Stimulated activated naive CD8-positive, alpha-beta T cell treated with anti-CD3 and anti-CD28 coated beads, Interleukin-15, Interleukin-2, amounts not matched to agents 100 ng/mL and 50 ng/mL, for 24 hours (primary cell): ENCODE results near the gene UNC45A.
"Not testable (repeated sequence)": the region's sequence is repeated elsewhere in the genome, so short reads cannot be mapped to it uniquely, and the experiment has no call there.

Source experiments
- H3K27ac Mint-ChIP-seq: one replicate; pipeline ENCODE4 v1.8.0; 2021; ENCODE audit warnings: mild to moderate bottlenecking, mixed read lengths
- H3K27me3 Mint-ChIP-seq: one replicate; pipeline ENCODE4 v1.8.0; 2021; ENCODE audit warnings: mixed read lengths
- H3K36me3 Mint-ChIP-seq: one replicate; pipeline ENCODE4 v1.8.0; 2021; ENCODE audit warnings: low read depth, mixed read lengths
- H3K4me1 Mint-ChIP-seq: one replicate; pipeline ENCODE4 v1.8.0; 2021; ENCODE audit warnings: low read depth, mixed read lengths
- H3K4me3 Mint-ChIP-seq: one replicate; pipeline ENCODE4 v1.8.0; 2021; ENCODE audit warnings: mild to moderate bottlenecking, mixed read lengths
- H3K9me3 Mint-ChIP-seq: one replicate; pipeline ENCODE4 v1.8.0; 2021; ENCODE audit warnings: mixed read lengths

Gene UNC45A

GRCh38 chr15:90922712-90923322, 12.3 kb upstream of the UNC45A start:
- H3K4me3 Mint-ChIP-seq, H3K9me3 Mint-ChIP-seq, H3K27ac Mint-ChIP-seq, H3K27me3 Mint-ChIP-seq: not testable (repeated sequence)
- H3K36me3 Mint-ChIP-seq: peaks cover 37% of the 10 kb centered on the region
- H3K4me1 Mint-ChIP-seq: peaks cover 16% of the 10 kb centered on the region

GRCh38 chr15:90924375-90924774, 10.7 kb upstream of the UNC45A start:
- no peaks in the 10 kb centered on the region for H3K27me3 Mint-ChIP-seq
- H3K36me3 Mint-ChIP-seq: peaks cover 24% of the 10 kb centered on the region
- no peaks in the 10 kb centered on the region for H3K9me3 Mint-ChIP-seq
- H3K4me1 Mint-ChIP-seq: peaks cover 23% of the 10 kb centered on the region
- H3K27ac Mint-ChIP-seq: no peak overlapping the region
- H3K4me3 Mint-ChIP-seq: no peak overlapping the region

GRCh38 chr15:90926766-90927165, 8.3 kb upstream of the UNC45A start:
- not testable (repeated sequence) for H3K9me3 Mint-ChIP-seq, H3K27ac Mint-ChIP-seq, H3K4me3 Mint-ChIP-seq, H3K27me3 Mint-ChIP-seq, H3K36me3 Mint-ChIP-seq
- peaks cover 42% of the 10 kb centered on the region for H3K4me1 Mint-ChIP-seq

- not testable (repeated sequence) for H3K27ac Mint-ChIP-seq, H3K36me3 Mint-ChIP-seq, H3K27me3 Mint-ChIP-seq, H3K9me3 Mint-ChIP-seq
- Mint-ChIP-seq H3K4me1 (peaks cover 44% of the 10 kb centered on the region), H3K4me3 (peak overlapping the region; percentile 62)
Observed at GRCh38 chr15:90928106-90928505, 7.0 kb upstream of the UNC45A start.

- H3K36me3 Mint-ChIP-seq: peaks cover 4% of the 10 kb centered on the region
- peak overlapping the region; percentile 99 for H3K4me3 Mint-ChIP-seq
- no peaks in the 10 kb centered on the region for H3K9me3 Mint-ChIP-seq
- no peaks in the 10 kb centered on the region for H3K27me3 Mint-ChIP-seq
- peaks cover 42% of the 10 kb centered on the region for H3K4me1 Mint-ChIP-seq
- peak overlapping the region; percentile 99 for H3K27ac Mint-ChIP-seq
Observed at GRCh38 chr15:90929246-90930019, 5.7 kb upstream of the UNC45A start.

DNA sequence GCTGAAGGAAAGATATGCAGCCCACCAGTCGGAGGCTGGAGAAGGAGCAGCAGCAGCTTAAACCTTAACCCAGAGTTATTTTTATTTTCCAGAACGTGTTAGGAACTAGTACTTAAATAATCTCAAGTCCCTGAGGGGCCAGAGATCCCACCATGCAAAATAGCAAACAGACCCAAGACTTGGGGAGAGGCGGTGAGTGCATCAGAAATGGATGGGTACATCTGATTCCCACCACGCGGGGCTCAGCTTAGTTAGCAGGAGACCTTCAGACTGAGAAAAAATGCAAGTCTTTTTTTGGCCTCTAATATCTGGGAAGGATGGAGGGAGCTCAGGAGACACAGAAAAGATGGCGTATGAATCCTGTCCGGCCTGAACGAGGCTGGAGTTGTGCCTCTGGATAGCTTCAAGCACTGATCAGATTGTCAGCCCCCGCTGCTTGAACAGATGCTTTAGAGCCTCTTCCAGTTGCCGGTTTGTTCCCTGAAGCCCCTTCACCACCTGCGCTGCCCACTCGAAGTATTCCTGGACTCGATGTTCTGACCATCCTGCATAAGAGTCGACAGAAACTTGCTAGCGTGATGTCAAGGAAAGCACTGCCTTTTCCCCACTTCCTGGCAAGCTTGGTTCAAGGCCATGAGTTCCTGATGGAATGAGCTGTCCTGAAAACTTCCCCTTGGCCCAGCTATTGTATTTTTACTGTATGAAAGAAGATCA, 4.1 kb upstream of the UNC45A start:
- no peaks in the 10 kb centered on the region for H3K9me3 Mint-ChIP-seq
- H3K4me1 Mint-ChIP-seq: peaks cover 46% of the 10 kb centered on the region
- peaks cover 4% of the 10 kb centered on the region for H3K36me3 Mint-ChIP-seq
- peak overlapping the region; percentile 99 for H3K4me3 Mint-ChIP-seq
- H3K27me3 Mint-ChIP-seq: no peaks in the 10 kb centered on the region
- peak overlapping the region; percentile 99 for H3K27ac Mint-ChIP-seq

DNA sequence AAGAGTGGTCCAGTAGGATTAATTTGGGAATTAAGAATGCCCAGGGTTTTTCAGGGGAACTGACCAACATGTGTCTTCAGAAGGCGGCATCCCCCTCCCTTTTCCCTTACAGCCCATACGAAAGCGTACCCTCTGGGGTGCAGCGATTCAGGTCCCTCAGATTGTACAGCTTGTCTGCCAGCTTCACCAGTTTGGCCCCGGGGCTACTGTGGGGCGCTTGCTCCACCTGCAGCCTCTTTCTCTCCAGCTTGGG, 3.6 kb upstream of the UNC45A start:
- peak overlapping the region; percentile 99 for H3K4me3 Mint-ChIP-seq
- H3K4me1 Mint-ChIP-seq: peaks cover 51% of the 10 kb centered on the region
- H3K36me3 Mint-ChIP-seq: peaks cover 8% of the 10 kb centered on the region
- H3K27ac Mint-ChIP-seq: peak overlapping the region; percentile 99
- no peaks in the 10 kb centered on the region for H3K9me3 Mint-ChIP-seq
- H3K27me3 Mint-ChIP-seq: no peaks in the 10 kb centered on the region

GRCh38 chr15:90931828-90932659, 3.0 kb upstream of the UNC45A start, which contains the start of gene HDDC3:
TSS of gene HDDC3 (minus strand) at chr15:90932549. CDS start at chr15:90932540, 9 bp downstream.
- Mint-ChIP-seq H3K4me3 (peak within 1 kb of the TSS; percentile 99), H3K4me1 (peaks cover 56% of the 10 kb centered on the region), H3K27ac (peak within 1 kb of the TSS; percentile 99), H3K9me3 (no peaks in the 10 kb centered on the region), H3K36me3 (peaks cover 14% of the 10 kb centered on the region), H3K27me3 (no peaks in the 10 kb centered on the region)

DNA sequence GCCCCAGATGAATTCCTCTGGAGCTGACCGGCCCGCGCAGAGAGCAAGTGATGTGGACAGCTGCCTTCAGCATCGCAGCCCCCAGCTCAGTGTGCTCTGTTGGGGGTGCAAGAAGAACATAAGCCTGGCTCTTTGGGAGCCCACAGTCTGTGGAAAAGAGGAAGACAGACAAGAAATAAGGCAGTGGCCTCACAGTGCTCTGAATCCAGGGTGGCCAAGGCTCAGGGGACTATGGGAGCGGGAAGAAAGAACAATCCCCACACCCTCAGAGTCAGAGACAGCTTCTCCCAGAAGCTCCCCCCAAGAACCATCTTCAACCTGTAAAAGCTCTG, 2.5 kb upstream of the UNC45A start:
- H3K4me1 Mint-ChIP-seq: peaks cover 56% of the 10 kb centered on the region
- no peaks in the 10 kb centered on the region for H3K27me3 Mint-ChIP-seq
- peak overlapping the region; percentile 86 for H3K27ac Mint-ChIP-seq
- H3K36me3 Mint-ChIP-seq: peaks cover 14% of the 10 kb centered on the region
- H3K9me3 Mint-ChIP-seq: no peaks in the 10 kb centered on the region
- H3K4me3 Mint-ChIP-seq: peak overlapping the region; percentile 99

DNA sequence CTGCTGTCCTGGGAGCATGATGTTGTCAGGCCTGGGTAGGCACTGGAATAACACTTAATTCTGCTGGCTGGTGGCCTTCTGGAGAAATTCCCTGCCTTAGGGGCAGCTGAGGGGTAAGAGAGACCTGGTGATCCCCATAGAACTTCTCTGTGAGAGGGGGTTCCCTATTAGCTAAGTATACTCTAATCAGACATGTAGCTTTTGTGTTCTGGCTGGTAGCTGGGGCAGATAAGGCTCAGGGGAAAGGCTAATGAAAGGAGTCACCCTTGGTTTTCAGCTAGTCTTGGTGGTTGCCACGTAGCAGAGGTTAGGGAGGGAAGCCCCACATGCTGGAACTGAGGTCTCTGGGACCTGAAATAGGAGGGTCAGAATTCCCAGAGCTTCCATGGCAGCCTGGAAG, 1.8 kb upstream of the UNC45A start:
- Mint-ChIP-seq H3K4me1 (peaks cover 55% of the 10 kb centered on the region), H3K9me3 (no peaks in the 10 kb centered on the region), H3K27ac (no peak overlapping the region), H3K36me3 (peaks cover 15% of the 10 kb centered on the region), H3K4me3 (peak overlapping the region; percentile 26), H3K27me3 (no peaks in the 10 kb centered on the region)

DNA sequence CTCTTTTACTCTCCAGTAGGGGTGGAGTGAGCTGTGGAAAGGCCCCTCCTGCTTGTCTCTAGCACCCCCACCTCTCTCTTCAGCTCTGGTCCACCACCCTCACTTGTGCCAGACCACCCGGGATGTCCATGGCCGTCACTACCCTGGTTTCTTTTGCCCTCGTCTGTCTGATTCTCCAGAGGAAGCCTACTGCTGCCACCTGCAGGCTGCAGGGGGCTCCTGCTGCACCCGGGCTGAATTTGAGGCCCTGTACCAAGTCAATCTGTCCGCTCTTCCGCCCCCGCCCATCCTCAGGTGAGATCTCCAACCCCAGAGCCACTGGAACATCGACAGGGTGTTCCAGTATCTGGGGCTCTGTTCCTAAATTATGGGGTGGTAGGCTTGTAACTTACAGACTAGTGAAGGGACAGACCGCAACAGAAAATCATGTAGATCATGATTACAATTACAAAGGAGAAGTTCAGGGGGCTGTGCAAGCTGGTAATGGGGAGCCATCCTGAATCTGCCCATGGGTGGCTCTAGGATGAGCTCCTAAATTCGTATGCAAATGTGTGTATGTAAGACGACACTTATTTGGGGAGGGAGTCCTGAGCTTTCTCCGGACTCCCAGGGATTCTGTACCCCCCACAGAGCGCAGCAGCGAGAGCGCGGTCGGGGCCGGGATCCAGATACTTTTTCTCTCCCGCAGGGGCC, 683 bp upstream of the UNC45A start:
- Mint-ChIP-seq H3K4me1 (peaks cover 49% of the 10 kb centered on the region), H3K4me3 (peak overlapping the region; percentile 83), H3K27me3 (no peaks in the 10 kb centered on the region), H3K9me3 (no peaks in the 10 kb centered on the region), H3K27ac (peak overlapping the region; percentile 92), H3K36me3 (peaks cover 19% of the 10 kb centered on the region)

DNA sequence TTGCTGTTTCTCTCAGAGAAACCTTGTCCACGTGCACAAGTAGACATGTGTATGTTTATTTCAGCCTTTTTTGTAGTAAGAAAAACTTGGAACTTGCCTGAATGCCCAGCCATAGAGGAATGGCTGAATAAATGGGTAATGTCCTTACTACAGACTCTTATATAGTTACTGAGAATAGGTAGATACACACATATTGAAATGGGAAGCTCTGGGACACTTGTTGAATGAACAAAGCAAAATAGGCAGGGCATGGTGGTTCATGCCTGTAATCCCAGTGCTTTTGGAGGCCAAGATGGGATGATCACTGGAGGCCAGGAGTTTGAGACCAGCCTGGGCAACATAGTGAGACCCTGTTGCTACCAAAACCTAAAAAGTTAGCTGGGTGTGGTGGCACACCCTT, 1.7 kb downstream of the UNC45A start:
- no peaks in the 10 kb centered on the region for H3K9me3 Mint-ChIP-seq
- H3K27me3 Mint-ChIP-seq: no peaks in the 10 kb centered on the region
- H3K4me1 Mint-ChIP-seq: peaks cover 29% of the 10 kb centered on the region
- H3K27ac Mint-ChIP-seq: no peak overlapping the region
- H3K36me3 Mint-ChIP-seq: peaks cover 37% of the 10 kb centered on the region
- H3K4me3 Mint-ChIP-seq: peak overlapping the region; percentile 83

DNA sequence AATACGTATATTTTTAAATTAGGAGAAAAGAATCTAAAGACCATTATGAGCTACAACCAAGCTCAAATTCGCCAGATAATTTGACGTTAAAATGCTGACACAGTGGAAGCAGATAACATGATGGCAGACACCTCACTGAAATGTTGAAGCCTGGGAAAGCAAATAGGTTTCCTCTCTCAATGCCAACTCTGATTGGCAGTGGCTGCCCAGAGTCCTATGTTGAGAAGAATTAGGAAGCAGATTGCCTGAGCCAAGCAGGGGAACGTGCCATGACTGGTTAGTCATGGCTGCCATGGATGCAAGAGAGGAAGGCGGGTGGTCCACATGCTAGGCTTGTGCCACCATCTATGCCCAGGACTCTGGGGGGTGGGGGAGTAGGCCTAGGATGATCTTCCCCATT, 3.2 kb downstream of the UNC45A start:
- no peak overlapping the region for H3K27ac Mint-ChIP-seq
- no peak overlapping the region for H3K4me3 Mint-ChIP-seq
- H3K4me1 Mint-ChIP-seq: peaks cover 25% of the 10 kb centered on the region
- H3K27me3 Mint-ChIP-seq: no peaks in the 10 kb centered on the region
- H3K9me3 Mint-ChIP-seq: no peaks in the 10 kb centered on the region
- H3K36me3 Mint-ChIP-seq: peaks cover 48% of the 10 kb centered on the region

DNA sequence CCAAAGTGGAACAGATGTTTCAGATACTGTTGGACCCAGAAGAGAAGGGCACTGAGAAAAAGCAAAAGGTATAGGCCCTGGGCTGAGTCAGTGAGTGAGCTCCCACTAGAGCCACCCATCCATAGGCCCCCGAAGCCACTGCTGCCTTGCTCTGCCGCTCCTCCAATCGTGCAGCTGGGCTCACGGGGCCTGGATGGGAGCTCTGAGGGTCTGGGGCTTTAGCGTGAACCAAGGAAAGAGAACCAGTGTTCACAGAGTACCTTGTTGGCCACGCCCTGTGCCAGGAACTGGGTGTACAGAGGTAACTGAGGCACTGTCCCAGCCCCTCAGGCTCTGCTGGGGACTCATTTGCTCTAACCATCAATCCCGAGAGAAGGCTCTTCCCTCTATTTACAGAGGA, 4.7 kb downstream of the UNC45A start:
- peaks cover 54% of the 10 kb centered on the region for H3K36me3 Mint-ChIP-seq
- H3K4me3 Mint-ChIP-seq: no peak overlapping the region

More for the DNA sequence above, 4.7 kb downstream of the UNC45A start:
- no peaks in the 10 kb centered on the region for H3K27me3 Mint-ChIP-seq
- H3K4me1 Mint-ChIP-seq: peaks cover 14% of the 10 kb centered on the region
- H3K9me3 Mint-ChIP-seq: no peaks in the 10 kb centered on the region
- no peak overlapping the region for H3K27ac Mint-ChIP-seq
